GM12874 (cell line): ENCODE measurements around the gene PTPRM.

Experiments
- TF ChIP-seq, protein P1 (sequence below): IDR thresholded peaks from 2 replicates; pipeline ENCODE4 v1.5.1; 2011; ENCODE audit warnings: low read depth, mild to moderate bottlenecking, control low read depth, low read length, moderate library complexity; ENCODE audit not compliant: insufficient read depth

Gene PTPRM

GRCh38 chr18:7772510-7772888 is 205.4 kb downstream of the PTPRM start:
- TF ChIP-seq, protein P1, sequence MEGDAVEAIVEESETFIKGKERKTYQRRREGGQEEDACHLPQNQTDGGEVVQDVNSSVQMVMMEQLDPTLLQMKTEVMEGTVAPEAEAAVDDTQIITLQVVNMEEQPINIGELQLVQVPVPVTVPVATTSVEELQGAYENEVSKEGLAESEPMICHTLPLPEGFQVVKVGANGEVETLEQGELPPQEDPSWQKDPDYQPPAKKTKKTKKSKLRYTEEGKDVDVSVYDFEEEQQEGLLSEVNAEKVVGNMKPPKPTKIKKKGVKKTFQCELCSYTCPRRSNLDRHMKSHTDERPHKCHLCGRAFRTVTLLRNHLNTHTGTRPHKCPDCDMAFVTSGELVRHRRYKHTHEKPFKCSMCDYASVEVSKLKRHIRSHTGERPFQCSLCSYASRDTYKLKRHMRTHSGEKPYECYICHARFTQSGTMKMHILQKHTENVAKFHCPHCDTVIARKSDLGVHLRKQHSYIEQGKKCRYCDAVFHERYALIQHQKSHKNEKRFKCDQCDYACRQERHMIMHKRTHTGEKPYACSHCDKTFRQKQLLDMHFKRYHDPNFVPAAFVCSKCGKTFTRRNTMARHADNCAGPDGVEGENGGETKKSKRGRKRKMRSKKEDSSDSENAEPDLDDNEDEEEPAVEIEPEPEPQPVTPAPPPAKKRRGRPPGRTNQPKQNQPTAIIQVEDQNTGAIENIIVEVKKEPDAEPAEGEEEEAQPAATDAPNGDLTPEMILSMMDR, result no peak

GRCh38 chr18:7772951-7773350 is 205.8 kb downstream of the PTPRM start:
- TF ChIP-seq, protein P1, result no peak

- TF ChIP-seq, protein P1, result no peak
Observed at GRCh38 chr18:7775128-7775527, 208.0 kb downstream of the PTPRM start.

- TF ChIP-seq, protein P1, result no peak
Observed at GRCh38 chr18:7775843-7776242, 208.7 kb downstream of the PTPRM start.

GRCh38 chr18:7778181-7778580 is 211.1 kb downstream of the PTPRM start:
- TF ChIP-seq, protein P1, result no peak

- TF ChIP-seq, protein P1, result no peak
Observed at GRCh38 chr18:7779211-7779610, 212.1 kb downstream of the PTPRM start.

DNA sequence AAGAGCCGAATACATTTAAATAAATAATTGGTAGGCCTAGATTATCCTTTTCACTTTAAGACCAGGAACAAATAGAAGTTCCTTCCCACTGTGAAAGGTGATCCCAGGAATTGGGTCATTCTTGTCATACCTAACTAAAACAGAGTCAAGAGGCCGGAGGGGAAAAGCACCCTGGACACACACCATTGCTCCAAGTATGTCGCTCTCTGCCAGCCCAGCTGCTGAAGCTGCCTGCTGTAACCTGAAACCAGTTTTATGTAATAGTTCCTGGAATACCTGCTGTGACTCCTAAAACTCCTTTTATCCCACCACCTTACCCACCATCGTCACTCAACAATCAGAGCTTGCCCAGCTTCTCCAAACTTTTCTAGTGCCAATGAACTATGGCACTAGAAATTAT is 217.1 kb downstream of the PTPRM start:
- TF ChIP-seq, protein P1, result no peak

- TF ChIP-seq, protein P1, result no peak
Observed at GRCh38 chr18:7786569-7786968, 219.5 kb downstream of the PTPRM start.
